ENCODE measurements around the gene SNX13.

The SNX13 gene

GRCh38 chr7:17844514-17845196, 95.6 kb downstream of the SNX13 start:
- Histone ChIP-seq H3K9me3 (no peaks in the 10 kb centered on the region), H3K4me1 (no peaks in the 10 kb centered on the region), H3K27ac (no peak overlapping the region), H3K36me3 (peaks cover 3 to 24% (median 18%) of the 10 kb centered on the region in 3 donors), H3K27me3 (no peaks in the 10 kb centered on the region), H3K4me3 (no peak overlapping the region)
- DNase-seq: no peak
- intact Hi-C loops (cut with DNase I; ENCODE audit: low total_unique reads): no loop called here
- no peak for TF ChIP-seq CTCF (IDR thresholded peaks at IDR 0.05)

- no peak overlapping the region for H3K4me3 ChIP-seq
- no peak for TF ChIP-seq CTCF (IDR thresholded peaks at IDR 0.05)
- no peaks in the 10 kb centered on the region for H3K27me3 ChIP-seq
- DNase-seq: no peak
- H3K4me1 ChIP-seq: no peaks in the 10 kb centered on the region
- H3K9me3 ChIP-seq: no peaks in the 10 kb centered on the region
- H3K36me3 ChIP-seq: peaks cover 10 to 29% (median 17%) of the 10 kb centered on the region in 3 donors
- no peak overlapping the region for H3K27ac ChIP-seq
- intact Hi-C loops (cut with DNase I; ENCODE audit: low total_unique reads): no loop called here
Observed at GRCh38 chr7:17844022-17844421, 96.3 kb downstream of the SNX13 start.

- Histone ChIP-seq H3K4me1 (no peaks in the 10 kb centered on the region), H3K27me3 (no peaks in the 10 kb centered on the region), H3K9me3 (no peaks in the 10 kb centered on the region), H3K36me3 (peaks cover 14 to 19% (median 15%) of the 10 kb centered on the region in 3 donors), H3K4me3 (no peak overlapping the region), H3K27ac (no peak overlapping the region)
- intact Hi-C loops (cut with DNase I; ENCODE audit: low total_unique reads): no loop called here
- DNase-seq: no peak
- TF ChIP-seq CTCF (IDR thresholded peaks at IDR 0.05): no peak
Observed at GRCh38 chr7:17843041-17843440, 97.3 kb downstream of the SNX13 start.

GRCh38 chr7:17832820-17833355, 107.4 kb downstream of the SNX13 start:
- no peaks in the 10 kb centered on the region for H3K9me3 ChIP-seq
- intact Hi-C loops (cut with DNase I; ENCODE audit: low total_unique reads): no loop called here
- no peak overlapping the region for H3K27ac ChIP-seq
- no peak overlapping the region for H3K4me3 ChIP-seq
- DNase-seq: no peak
- no peak for TF ChIP-seq CTCF (IDR thresholded peaks at IDR 0.05)
- H3K4me1 ChIP-seq: no peaks in the 10 kb centered on the region
- H3K27me3 ChIP-seq: no peaks in the 10 kb centered on the region
- peaks cover 0 to 20% (median 16%) of the 10 kb centered on the region in 3 donors for H3K36me3 ChIP-seq

GRCh38 chr7:17832242-17832641, 108.1 kb downstream of the SNX13 start:
- Histone ChIP-seq H3K4me3 (no peak overlapping the region), H3K9me3 (no peaks in the 10 kb centered on the region), H3K27ac (no peak overlapping the region), H3K36me3 (peaks cover 0 to 20% (median 10%) of the 10 kb centered on the region in 3 donors), H3K27me3 (no peaks in the 10 kb centered on the region), H3K4me1 (no peaks in the 10 kb centered on the region)
- intact Hi-C loops (cut with DNase I; ENCODE audit: low total_unique reads): no loop called here
- no peak for TF ChIP-seq CTCF (IDR thresholded peaks at IDR 0.05)
- no peak for DNase-seq
